Loucy (cell line): Measurements from ENCODE around the gene CCDC102B.

Source experiments
- EZH2phosphoT487 ChIP-seq: fragments of 200-600 bp; IDR thresholded peaks from 2 replicates; pipeline ENCODE4 v1.6.1; 2018; ENCODE audit warnings: antibody characterized with exemption, mild to moderate bottlenecking, moderate library complexity, borderline replicate concordance
- TF ChIP-seq, protein P1 (sequence below): fragments of 200-600 bp; sonication (generic); conservative IDR thresholded peaks from 2 replicates; pipeline ENCODE4 v1.5.1; 2014; ENCODE audit warnings: mild to moderate bottlenecking, antibody characterized with exemption, low read length

DNA sequence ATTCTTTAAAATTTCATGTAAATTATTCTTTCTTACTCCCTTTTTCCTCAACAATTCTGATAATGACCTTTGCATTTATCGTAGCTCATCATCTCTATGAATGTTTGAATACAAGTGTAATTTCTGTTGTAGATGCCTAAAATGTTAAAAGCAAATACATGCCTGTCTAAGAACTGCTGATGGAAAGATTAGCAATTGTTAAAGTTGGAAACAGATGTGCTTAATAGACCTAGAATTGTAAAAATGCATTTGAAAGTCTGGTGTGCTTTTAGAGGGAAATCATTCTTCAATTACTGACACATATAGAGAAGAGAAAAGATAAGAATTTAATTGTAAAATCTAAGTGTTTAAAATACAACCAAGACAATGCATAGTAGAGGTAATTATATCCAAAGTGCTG, 50.4 kb downstream of the CCDC102B start:
- TF ChIP-seq, protein P1, sequence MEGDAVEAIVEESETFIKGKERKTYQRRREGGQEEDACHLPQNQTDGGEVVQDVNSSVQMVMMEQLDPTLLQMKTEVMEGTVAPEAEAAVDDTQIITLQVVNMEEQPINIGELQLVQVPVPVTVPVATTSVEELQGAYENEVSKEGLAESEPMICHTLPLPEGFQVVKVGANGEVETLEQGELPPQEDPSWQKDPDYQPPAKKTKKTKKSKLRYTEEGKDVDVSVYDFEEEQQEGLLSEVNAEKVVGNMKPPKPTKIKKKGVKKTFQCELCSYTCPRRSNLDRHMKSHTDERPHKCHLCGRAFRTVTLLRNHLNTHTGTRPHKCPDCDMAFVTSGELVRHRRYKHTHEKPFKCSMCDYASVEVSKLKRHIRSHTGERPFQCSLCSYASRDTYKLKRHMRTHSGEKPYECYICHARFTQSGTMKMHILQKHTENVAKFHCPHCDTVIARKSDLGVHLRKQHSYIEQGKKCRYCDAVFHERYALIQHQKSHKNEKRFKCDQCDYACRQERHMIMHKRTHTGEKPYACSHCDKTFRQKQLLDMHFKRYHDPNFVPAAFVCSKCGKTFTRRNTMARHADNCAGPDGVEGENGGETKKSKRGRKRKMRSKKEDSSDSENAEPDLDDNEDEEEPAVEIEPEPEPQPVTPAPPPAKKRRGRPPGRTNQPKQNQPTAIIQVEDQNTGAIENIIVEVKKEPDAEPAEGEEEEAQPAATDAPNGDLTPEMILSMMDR, result no peak
- TF ChIP-seq EZH2phosphoT487, result no peak
